Trophoblast cell (in vitro differentiated cells and primary cell): Measurements from ENCODE around the gene LRRN2.

Experiments used
- DNase-seq, 2 donors: peaks; one replicate each; pipeline ENCODE4 v3.0.0-alpha.2; 2016
- H2AFZ ChIP-seq: 2 replicates; pipeline ENCODE4 v1.6.1; 2013; ENCODE audit warnings: low read length, moderate library complexity, mild to moderate bottlenecking; ENCODE audit not compliant: insufficient read depth, poor library complexity
- H2AK5ac ChIP-seq: 2 replicates; pipeline ENCODE4 v1.6.1; 2013; ENCODE audit warnings: mild to moderate bottlenecking, low read length
- H2BK120ac ChIP-seq: 2 replicates; pipeline ENCODE4 v1.6.1; 2013; ENCODE audit warnings: low read length, mild to moderate bottlenecking, moderate library complexity; ENCODE audit not compliant: insufficient read depth, poor library complexity
- H2BK12ac ChIP-seq: 2 replicates; pipeline ENCODE4 v1.6.1; 2013; ENCODE audit warnings: mild to moderate bottlenecking, low read length, moderate library complexity
- H2BK5ac ChIP-seq: 2 replicates; pipeline ENCODE4 v1.6.1; 2013; ENCODE audit warnings: low read length, low read depth, moderate library complexity, mild to moderate bottlenecking; ENCODE audit not compliant: poor library complexity
- H3K14ac ChIP-seq: 2 replicates; pipeline ENCODE4 v1.6.1; 2013; ENCODE audit warnings: mild to moderate bottlenecking, low read length
- H3K18ac ChIP-seq: 2 replicates; pipeline ENCODE4 v1.6.1; 2013; ENCODE audit warnings: mild to moderate bottlenecking, low read length
- H3K23ac ChIP-seq: 2 replicates; pipeline ENCODE4 v1.6.1; 2013; ENCODE audit warnings: low read length
- H3K27ac ChIP-seq: 2 replicates; pipeline ENCODE4 v1.5.1; 2013; ENCODE audit warnings: low read depth, mild to moderate bottlenecking, inconsistent platforms, low read length, moderate library complexity
- H3K27me3 ChIP-seq: 2 replicates; pipeline ENCODE4 v1.6.1; 2013; ENCODE audit warnings: inconsistent platforms, mild to moderate bottlenecking, low read length, moderate library complexity; ENCODE audit not compliant: insufficient read depth
- H3K36me3 ChIP-seq, 2 experiments: 1 replicate in 1 of 2; 2 replicates in 1 of 2; pipeline ENCODE4 v1.6.1; 2013; ENCODE audit warnings: low read length in 2 of 2, mild to moderate bottlenecking in 2 of 2, moderate library complexity in 1 of 2; ENCODE audit not compliant: insufficient read depth in 2 of 2, control insufficient read depth in 1 of 2
- H3K4ac ChIP-seq: 2 replicates; pipeline ENCODE4 v1.6.1; 2013; ENCODE audit warnings: low read depth, mild to moderate bottlenecking, low read length, moderate library complexity
- H3K4me1 ChIP-seq, 2 experiments: 1 replicate in 1 of 2; 2 replicates in 1 of 2; pipeline ENCODE4 v1.6.1; 2013; ENCODE audit warnings: low read length in 2 of 2, mild to moderate bottlenecking in 2 of 2, moderate library complexity in 1 of 2; ENCODE audit not compliant: insufficient read depth in 2 of 2, control insufficient read depth in 1 of 2
- H3K4me2 ChIP-seq: 2 replicates; pipeline ENCODE4 v1.6.1; 2013; ENCODE audit warnings: inconsistent platforms, mild to moderate bottlenecking, low read length, moderate library complexity
- H3K4me3 ChIP-seq: 2 replicates; pipeline ENCODE4 v1.5.1; 2013; ENCODE audit warnings: mild to moderate bottlenecking, low read depth, low read length, inconsistent platforms
- H3K79me1 ChIP-seq: one replicate; pipeline ENCODE4 v1.6.1; 2013; ENCODE audit warnings: low read length
- H3K79me2 ChIP-seq: 2 replicates; pipeline ENCODE4 v1.6.1; 2013; ENCODE audit warnings: low read length, mild to moderate bottlenecking; ENCODE audit not compliant: control insufficient read depth, insufficient read depth, poor library complexity
- H3K9ac ChIP-seq: 2 replicates; pipeline ENCODE4 v1.6.1; 2013; ENCODE audit warnings: mild to moderate bottlenecking, low read length
- H3K9me3 ChIP-seq: 2 replicates; pipeline ENCODE4 v1.6.1; 2013; ENCODE audit warnings: low read depth, mild to moderate bottlenecking, control low read depth, inconsistent platforms, low read length; ENCODE audit not compliant: insufficient read depth
- H4K12ac ChIP-seq: 2 replicates; pipeline ENCODE4 v1.6.1; 2013; ENCODE audit warnings: low read depth, mild to moderate bottlenecking, low read length, moderate library complexity
- H4K8ac ChIP-seq: 2 replicates; pipeline ENCODE4 v1.6.1; 2013; ENCODE audit warnings: low read depth, mild to moderate bottlenecking, low read length, moderate library complexity
- H4K91ac ChIP-seq: one replicate; pipeline ENCODE4 v1.6.1; 2013; ENCODE audit warnings: low read depth, mild to moderate bottlenecking, low read length, moderate library complexity
- WGBS: extraction: QIAGEN DNeasy Blood & Tissue Kit; methylation state at CpG from one replicate; pipeline ENCODE4 v1.1.7; 2013; ENCODE audit warnings: missing lambda C conversion rate; ENCODE audit not compliant: insufficient read length, insufficient coverage; ENCODE audit errors: extremely low coverage; 5-methylcytosine and 5-hydroxymethylcytosine counted together

Gene LRRN2

GRCh38 chr1:204711947-204712701 lies 26.6 kb upstream of the LRRN2 start:
- Histone ChIP-seq H3K4me2 (no peak overlapping the region), H2BK5ac (no peak overlapping the region), H3K14ac (no peak overlapping the region), H4K91ac (no peak overlapping the region), H3K36me3 (no peaks in the 10 kb centered on the region), H3K9me3 (peaks cover 6% of the 10 kb centered on the region), H3K27me3 (peaks cover 20% of the 10 kb centered on the region), H3K4ac (no peak overlapping the region), H2AK5ac (no peak overlapping the region), H2AFZ (no peak overlapping the region), H3K9ac (no peak overlapping the region), H2BK120ac (no peak overlapping the region), H4K8ac (no peak overlapping the region), H3K18ac (no peak overlapping the region), H3K23ac (no peak overlapping the region), H3K79me2 (no peaks in the 10 kb centered on the region), H2BK12ac (no peak overlapping the region), H3K4me3 (no peak overlapping the region), H3K27ac (no peak overlapping the region), H3K79me1 (no peaks in the 10 kb centered on the region), H4K12ac (no peak overlapping the region), H3K4me1 (no peaks in the 10 kb centered on the region)
- no peak for DNase-seq
- no CpG with 5 or more reads among the region's 23 CpGs for WGBS

GRCh38 chr1:204711103-204711946 lies 25.8 kb upstream of the LRRN2 start:
- Histone ChIP-seq H2BK120ac (no peak overlapping the region), H2BK12ac (no peak overlapping the region)
- no CpG with 5 or more reads among the region's 16 CpGs for WGBS

GRCh38 chr1:204709960-204710912 lies 24.7 kb upstream of the LRRN2 start:
- Histone ChIP-seq H3K14ac (no peak overlapping the region), H4K8ac (no peak overlapping the region), H3K18ac (no peak overlapping the region), H3K27me3 (peaks cover 20% of the 10 kb centered on the region), H3K79me2 (no peaks in the 10 kb centered on the region), H3K4me3 (no peak overlapping the region), H2BK12ac (no peak overlapping the region), H4K91ac (no peak overlapping the region), H2BK120ac (no peak overlapping the region), H3K9ac (no peak overlapping the region), H3K27ac (no peak overlapping the region), H3K79me1 (no peaks in the 10 kb centered on the region), H2BK5ac (no peak overlapping the region), H3K4ac (no peak overlapping the region), H3K4me1 (no peaks in the 10 kb centered on the region), H3K9me3 (peaks cover 6% of the 10 kb centered on the region), H3K36me3 (no peaks in the 10 kb centered on the region), H3K23ac (no peak overlapping the region), H3K4me2 (no peak overlapping the region), H2AFZ (no peak overlapping the region), H4K12ac (no peak overlapping the region), H2AK5ac (no peak overlapping the region)
- DNase-seq: no peak
- WGBS: no CpG with 5 or more reads among the region's 11 CpGs

More at GRCh38 chr1:204711103-204711946, 25.8 kb upstream of the LRRN2 start:
- H4K8ac ChIP-seq: no peak overlapping the region
- no peak overlapping the region for H3K4ac ChIP-seq
- no peak overlapping the region for H3K18ac ChIP-seq
- H3K4me1 ChIP-seq: no peaks in the 10 kb centered on the region
- no peak overlapping the region for H2BK5ac ChIP-seq
- no peak overlapping the region for H3K4me3 ChIP-seq
- no peak overlapping the region for H2AK5ac ChIP-seq
- no peak overlapping the region for H3K4me2 ChIP-seq
- DNase-seq: no peak
- H3K14ac ChIP-seq: no peak overlapping the region
- H4K91ac ChIP-seq: no peak overlapping the region
- no peaks in the 10 kb centered on the region for H3K36me3 ChIP-seq
- H3K27ac ChIP-seq: no peak overlapping the region
- peaks cover 20% of the 10 kb centered on the region for H3K27me3 ChIP-seq
- H2AFZ ChIP-seq: no peak overlapping the region
- no peaks in the 10 kb centered on the region for H3K79me1 ChIP-seq
- peaks cover 6% of the 10 kb centered on the region for H3K9me3 ChIP-seq
- H3K9ac ChIP-seq: no peak overlapping the region
- no peaks in the 10 kb centered on the region for H3K79me2 ChIP-seq
- no peak overlapping the region for H4K12ac ChIP-seq
- no peak overlapping the region for H3K23ac ChIP-seq

GRCh38 chr1:204709021-204709420 lies 23.5 kb upstream of the LRRN2 start:
- H2AFZ ChIP-seq: no peak overlapping the region
- no peak overlapping the region for H4K8ac ChIP-seq
- H2BK120ac ChIP-seq: no peak overlapping the region
- no peak overlapping the region for H3K14ac ChIP-seq
- no peak overlapping the region for H2AK5ac ChIP-seq
- H2BK5ac ChIP-seq: no peak overlapping the region
- no peak overlapping the region for H3K4ac ChIP-seq
- no peaks in the 10 kb centered on the region for H3K79me2 ChIP-seq
- H3K9me3 ChIP-seq: peaks cover 6% of the 10 kb centered on the region
- no peak for DNase-seq
- no peak overlapping the region for H3K18ac ChIP-seq
- no peaks in the 10 kb centered on the region for H3K79me1 ChIP-seq
- no peak overlapping the region for H4K91ac ChIP-seq
- WGBS: no CpG with 5 or more reads among the region's 3 CpGs
- H2BK12ac ChIP-seq: no peak overlapping the region
- peaks cover 20% of the 10 kb centered on the region for H3K27me3 ChIP-seq
- no peak overlapping the region for H3K27ac ChIP-seq
- no peak overlapping the region for H3K23ac ChIP-seq
- H3K9ac ChIP-seq: no peak overlapping the region
- H3K36me3 ChIP-seq: no peaks in the 10 kb centered on the region
- H3K4me1 ChIP-seq: no peaks in the 10 kb centered on the region
- no peak overlapping the region for H4K12ac ChIP-seq
- H3K4me2 ChIP-seq: no peak overlapping the region
- no peak overlapping the region for H3K4me3 ChIP-seq
